Measurements from ENCODE around the gene DDX41.

DNA sequence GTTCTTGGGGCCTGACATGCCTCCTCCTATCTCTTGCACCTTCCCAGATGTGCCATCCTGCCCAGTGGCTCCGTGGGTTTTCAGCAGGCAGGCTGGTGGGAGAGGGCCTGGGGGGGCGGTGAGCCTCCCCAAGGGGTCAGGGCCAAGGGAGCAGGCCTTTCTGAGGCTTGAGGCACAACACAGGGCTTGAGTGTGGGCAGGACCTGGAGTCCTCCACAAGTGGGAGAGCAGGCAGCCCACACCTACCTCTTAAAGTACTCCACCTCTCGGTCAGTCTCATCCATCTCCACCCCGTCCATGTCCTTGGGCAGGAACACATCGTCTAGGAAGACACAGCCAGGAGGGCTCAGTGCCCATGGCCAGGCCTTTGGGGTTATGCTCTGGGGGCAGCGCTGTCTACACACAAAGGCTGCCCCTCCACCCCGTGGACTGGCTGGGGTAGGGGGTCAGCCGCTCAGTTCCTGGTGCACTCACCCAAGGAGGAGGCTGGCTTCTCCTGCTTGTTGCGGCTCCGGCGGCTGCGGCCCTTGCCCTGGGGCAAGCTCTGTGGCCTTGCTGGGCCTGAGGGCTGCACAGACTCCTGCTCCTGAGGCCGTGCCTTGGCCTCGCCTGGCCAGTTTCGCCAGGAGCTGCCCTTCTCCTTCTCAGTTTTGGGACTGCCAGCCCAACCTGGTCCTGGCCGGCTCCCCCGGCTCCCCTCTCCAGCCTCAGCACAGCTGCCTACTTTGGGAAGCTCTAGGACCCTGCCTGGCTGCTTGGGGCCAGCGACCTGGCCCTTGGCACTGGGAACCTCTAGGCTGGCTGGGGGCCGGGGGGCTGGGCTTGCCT lies 7.2 kb upstream of the DDX41 start:
- TF ChIP-seq, protein P1, sequence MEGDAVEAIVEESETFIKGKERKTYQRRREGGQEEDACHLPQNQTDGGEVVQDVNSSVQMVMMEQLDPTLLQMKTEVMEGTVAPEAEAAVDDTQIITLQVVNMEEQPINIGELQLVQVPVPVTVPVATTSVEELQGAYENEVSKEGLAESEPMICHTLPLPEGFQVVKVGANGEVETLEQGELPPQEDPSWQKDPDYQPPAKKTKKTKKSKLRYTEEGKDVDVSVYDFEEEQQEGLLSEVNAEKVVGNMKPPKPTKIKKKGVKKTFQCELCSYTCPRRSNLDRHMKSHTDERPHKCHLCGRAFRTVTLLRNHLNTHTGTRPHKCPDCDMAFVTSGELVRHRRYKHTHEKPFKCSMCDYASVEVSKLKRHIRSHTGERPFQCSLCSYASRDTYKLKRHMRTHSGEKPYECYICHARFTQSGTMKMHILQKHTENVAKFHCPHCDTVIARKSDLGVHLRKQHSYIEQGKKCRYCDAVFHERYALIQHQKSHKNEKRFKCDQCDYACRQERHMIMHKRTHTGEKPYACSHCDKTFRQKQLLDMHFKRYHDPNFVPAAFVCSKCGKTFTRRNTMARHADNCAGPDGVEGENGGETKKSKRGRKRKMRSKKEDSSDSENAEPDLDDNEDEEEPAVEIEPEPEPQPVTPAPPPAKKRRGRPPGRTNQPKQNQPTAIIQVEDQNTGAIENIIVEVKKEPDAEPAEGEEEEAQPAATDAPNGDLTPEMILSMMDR (IDR thresholded peaks at IDR 0.05; ENCODE audit: insufficient read depth, low read length), result no peak
- TF ChIP-seq GABPA (IDR thresholded peaks at IDR 0.05; ENCODE audit: low read depth) (no peak), POLR2AphosphoS5 (IDR thresholded peaks at IDR 0.05; ENCODE audit: low read depth) (no peak), SPI1 (IDR thresholded peaks at IDR 0.05; ENCODE audit: borderline replicate concordance, low read depth) (no peak)
- TF ChIP-seq, protein P2, sequence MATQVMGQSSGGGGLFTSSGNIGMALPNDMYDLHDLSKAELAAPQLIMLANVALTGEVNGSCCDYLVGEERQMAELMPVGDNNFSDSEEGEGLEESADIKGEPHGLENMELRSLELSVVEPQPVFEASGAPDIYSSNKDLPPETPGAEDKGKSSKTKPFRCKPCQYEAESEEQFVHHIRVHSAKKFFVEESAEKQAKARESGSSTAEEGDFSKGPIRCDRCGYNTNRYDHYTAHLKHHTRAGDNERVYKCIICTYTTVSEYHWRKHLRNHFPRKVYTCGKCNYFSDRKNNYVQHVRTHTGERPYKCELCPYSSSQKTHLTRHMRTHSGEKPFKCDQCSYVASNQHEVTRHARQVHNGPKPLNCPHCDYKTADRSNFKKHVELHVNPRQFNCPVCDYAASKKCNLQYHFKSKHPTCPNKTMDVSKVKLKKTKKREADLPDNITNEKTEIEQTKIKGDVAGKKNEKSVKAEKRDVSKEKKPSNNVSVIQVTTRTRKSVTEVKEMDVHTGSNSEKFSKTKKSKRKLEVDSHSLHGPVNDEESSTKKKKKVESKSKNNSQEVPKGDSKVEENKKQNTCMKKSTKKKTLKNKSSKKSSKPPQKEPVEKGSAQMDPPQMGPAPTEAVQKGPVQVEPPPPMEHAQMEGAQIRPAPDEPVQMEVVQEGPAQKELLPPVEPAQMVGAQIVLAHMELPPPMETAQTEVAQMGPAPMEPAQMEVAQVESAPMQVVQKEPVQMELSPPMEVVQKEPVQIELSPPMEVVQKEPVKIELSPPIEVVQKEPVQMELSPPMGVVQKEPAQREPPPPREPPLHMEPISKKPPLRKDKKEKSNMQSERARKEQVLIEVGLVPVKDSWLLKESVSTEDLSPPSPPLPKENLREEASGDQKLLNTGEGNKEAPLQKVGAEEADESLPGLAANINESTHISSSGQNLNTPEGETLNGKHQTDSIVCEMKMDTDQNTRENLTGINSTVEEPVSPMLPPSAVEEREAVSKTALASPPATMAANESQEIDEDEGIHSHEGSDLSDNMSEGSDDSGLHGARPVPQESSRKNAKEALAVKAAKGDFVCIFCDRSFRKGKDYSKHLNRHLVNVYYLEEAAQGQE (IDR thresholded peaks at IDR 0.05; ENCODE audit: insufficient replicate concordance, low read depth), result no peak
